B cell (primary cell): ENCODE data around the gene TANGO6.

Experiments
- CTCF ChIP-seq: fragments of 200-600 bp; IDR thresholded peaks from one replicate; pipeline ENCODE4 v1.8.0; 2022; ENCODE audit warnings: antibody characterized with exemption, mild to moderate bottlenecking
- EZH2 ChIP-seq: IDR thresholded peaks from 2 replicates; pipeline ENCODE4 v1.6.1; 2012; ENCODE audit warnings: borderline replicate concordance, low read depth, mild to moderate bottlenecking, moderate library complexity, low read length; ENCODE audit not compliant: insufficient read depth, poor library complexity, severe bottlenecking

- no peak for TF ChIP-seq CTCF
- TF ChIP-seq EZH2: no peak
Measured at GRCh38 chr16:69126221-69126620, 282.9 kb downstream of the TANGO6 start.
